Fibroblast of skin of back (primary cell): ENCODE results near the gene PCIF1. TPM values are rescaled to one million over a fixed set of nuclear protein-coding genes. Genes with fewer than 3 reads are reported as not detected.
"Not testable (repeated sequence)": the region's sequence is repeated elsewhere in the genome, so short reads cannot be mapped to it uniquely, and the experiment has no call there.

Experiments used
- DNase-seq: peaks from one replicate; pipeline ENCODE4 v3.0.0-alpha.2; 2013
- polyA plus RNA-seq, 2 experiments: library from polyadenylated mRNA; unstranded; fragments of 120-200 nt; gene quantifications; one replicate each; pipeline ENCODE4 v1.2.1, GENCODE V29; 2013; ENCODE audit not compliant: insufficient read length in 2 of 2

The PCIF1 gene
- polyA plus RNA-seq (2013, experiment 1 of 2; ENCODE audit: insufficient read length): 26.3 TPM
- 23.0 TPM for polyA plus RNA-seq (2013, experiment 2 of 2; ENCODE audit: insufficient read length)

DNA sequence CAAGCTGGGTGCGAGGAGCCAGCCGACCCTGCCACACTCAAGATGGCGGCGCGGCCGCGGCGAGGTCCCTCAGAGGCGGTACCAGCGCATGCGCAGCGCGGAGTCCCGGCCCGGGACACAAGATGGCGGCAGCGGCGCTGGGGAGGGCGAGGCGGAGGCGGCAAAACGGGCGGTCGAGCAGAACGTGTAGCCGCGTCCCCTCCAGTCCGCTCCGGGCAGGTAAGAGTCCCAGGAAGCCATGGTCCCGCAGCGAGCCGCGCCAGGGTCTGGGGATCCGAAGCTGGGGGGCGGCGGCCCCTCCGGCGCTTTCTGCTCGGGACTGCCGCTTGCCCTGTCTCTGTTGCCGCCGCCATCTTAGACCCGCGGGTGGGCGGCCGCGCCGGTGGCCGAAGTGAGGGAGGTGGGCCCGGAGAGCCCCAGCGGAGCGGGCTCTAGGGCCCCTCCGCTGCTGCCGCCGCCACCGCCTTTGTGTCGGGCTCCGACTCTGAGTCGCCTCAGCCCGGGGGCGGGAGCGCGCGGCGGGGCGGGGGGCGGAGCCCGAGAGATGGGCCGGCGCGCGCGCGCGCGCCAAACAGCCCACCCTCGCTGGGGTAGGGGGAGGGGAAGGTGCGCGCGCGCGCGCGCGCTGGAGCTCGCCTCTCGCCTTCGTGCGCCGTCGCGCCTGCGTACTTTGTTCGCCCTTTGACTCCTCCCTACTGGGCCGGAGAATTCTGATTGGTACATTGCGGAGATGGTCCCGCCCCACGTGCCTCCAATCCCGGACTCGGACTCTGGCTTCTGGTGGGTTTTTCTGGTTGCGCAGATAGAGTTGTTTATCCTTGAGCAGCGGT lies at the start of gene PCIF1:
PCIF1 (plus strand) TSS at position 98 of the 830 bp plus-strand sequence. CDS start 4,317 bp downstream, outside the sequence.
- DNase-seq: peak; percentile 95

DNA sequence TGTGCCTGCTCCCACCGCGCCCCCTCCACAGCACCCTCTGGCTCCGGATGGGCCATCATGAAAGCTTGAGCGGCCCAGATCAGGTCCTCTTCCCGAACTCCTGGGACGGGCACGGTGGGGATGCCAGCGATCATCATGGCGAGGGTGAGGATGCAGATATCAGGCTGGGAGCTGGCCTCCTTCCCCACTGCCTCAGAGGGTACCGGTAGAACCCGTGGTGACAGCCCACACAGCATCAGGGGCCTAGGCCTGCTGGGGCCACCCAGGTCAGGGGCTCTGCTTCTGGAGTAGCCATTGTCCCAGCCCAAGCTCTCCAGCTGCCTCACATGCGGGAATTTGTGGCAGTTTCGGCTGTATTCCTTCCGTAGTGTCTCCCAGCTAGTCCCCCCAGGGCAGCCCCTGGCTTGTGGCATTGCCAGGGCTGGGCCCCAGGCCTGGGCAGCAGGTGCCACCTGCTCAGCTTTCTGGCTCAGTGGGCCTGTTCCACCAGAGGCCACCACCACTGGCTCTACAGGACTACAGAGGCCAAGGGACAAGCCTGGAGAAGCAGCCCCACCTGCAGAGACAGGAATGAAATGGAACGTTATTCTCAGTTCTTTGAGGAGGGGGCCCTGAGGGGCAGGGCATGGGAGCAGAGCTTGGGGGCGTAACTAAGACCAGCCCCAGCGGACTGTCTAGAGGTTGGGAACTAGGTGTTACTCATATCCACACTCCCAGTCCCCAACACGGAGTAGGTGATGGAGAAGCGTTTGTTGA lies 47.7 kb upstream of the PCIF1 start:
- DNase-seq: no peak

DNA sequence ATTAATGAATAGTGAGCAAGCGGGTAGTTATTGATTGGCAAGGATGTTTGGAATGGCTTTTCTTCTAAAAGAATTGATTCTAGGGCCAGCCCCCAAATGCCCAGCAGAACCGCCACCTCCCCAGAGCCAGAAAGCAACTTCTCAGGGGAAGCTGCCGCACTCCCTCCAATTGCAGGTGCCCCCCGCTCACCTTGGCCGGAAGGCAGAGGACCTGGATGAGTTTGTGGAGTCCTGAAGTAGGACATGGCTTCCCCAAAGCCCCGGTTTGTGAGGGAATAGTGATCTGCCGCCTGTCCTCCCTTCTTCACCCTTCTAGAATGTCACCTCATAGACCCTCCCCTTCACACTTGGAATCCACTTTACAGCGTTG lies 47.2 kb upstream of the PCIF1 start, which contains the start of gene SPATA25:
SPATA25 (minus strand) TSS at position 277 of the 370 bp plus-strand sequence; CDS start at position 245, 32 bp downstream.
- no peak for DNase-seq

DNA sequence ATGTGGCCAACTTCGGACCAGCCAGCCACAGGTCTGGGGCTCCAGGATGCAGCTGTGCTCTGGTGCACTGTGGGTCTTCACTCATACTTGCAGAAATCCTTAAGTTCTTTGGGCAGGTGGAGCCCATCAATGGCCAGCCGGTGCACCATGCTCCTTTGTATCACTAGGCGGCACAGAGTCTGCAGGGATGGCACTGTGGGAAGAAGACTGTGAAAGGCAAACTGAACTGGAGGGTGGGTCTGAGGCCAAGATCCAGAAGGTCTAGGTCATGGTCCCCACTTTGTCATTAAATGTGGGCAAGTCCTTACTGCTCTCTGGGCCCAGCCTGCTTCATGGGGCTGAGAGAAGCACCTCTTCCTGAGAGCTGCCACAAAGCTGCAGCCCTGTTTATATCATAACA lies 45.8 kb upstream of the PCIF1 start:
- DNase-seq: no peak

DNA sequence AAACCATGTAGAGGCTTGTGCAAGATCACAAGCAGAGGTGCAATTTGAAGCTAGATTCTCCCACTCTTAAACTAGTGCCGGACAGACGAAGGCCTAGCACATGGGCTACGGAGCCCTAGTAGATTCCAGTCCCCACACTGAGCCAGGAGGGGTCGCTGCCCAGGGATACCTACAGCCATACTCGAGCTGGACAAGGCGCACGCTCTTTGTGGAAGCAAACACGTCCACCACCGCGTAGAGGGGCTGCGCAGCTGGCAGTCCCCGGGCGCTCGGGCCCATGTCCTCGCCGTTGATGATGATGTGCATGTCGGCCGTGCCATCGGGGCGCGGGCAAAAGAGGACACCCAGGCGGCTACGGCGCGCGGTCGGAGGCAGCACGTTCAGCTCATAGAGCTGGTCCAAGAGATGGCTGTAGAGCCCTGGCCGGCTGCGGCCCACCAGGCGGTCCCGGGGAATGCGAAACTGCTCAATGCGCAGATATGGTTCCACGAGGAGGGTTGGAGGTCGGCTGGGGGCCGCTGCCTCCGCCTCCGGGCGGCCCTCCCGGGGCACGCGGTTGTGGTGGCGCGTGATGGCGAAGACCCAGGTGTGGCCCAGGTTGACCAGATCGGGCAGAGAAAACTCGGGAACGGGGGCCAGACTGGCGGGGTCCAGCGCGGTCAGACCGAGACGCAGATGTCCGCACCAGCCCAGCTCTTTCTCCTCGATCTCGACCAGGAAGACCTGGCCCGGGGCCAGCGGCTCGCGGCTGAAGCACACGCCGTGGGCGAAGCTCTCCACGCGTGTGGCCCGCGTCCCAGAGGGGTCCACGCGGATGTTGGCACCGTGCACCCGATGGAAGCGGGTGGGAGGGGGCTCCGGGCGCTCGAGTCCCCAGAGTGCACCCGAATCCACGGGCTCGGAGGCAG lies 44.2 kb upstream of the PCIF1 start:
- peak; percentile 80 for DNase-seq

DNA sequence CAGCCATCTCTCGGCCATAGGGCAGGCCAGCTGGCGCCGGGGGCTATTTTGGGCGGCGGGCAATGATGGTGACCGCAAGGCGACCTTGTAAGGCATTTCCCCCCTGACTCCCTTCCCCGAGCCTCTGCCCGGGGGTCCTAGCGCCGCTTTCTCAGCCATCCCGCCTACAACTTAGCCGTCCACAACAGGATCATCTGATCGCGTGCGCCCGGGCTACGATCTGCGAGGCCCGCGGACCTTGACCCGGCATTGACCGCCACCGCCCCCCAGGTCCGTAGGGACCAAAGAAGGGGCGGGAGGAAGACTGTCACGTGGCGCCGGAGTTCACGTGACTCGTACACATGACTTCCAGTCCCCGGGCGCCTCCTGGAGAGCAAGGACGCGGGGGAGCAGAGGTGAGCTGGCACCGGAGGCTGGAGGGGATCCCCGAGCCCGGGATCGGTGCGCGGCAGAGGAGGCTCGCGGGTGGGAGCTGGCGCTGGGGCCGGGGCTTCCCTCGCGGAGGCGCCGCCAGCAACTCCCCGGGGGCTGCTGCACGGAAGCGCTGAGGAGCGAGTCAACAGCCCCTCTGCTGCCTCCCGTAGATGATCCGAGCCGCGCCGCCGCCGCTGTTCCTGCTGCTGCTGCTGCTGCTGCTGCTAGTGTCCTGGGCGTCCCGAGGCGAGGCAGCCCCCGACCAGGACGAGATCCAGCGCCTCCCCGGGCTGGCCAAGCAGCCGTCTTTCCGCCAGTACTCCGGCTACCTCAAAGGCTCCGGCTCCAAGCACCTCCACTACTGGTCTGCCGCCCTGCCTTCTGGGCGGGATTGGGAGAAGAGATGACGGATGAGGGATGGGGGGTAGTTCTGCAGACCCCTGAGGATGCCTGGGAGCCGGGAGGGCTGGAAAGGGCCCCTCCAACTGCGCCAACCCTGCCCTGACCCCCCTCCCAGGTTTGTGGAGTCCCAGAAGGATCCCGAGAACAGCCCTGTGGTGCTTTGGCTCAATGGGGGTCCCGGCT lies 43.2 kb upstream of the PCIF1 start, which contains the start of the genes CTSA and NEURL2:
CTSA (plus strand) TSS at position 351 of the 999 bp plus-strand sequence; CDS start at position 585, 234 bp downstream.
NEURL2 (minus strand) TSS at position 224 of the 999 bp plus-strand sequence; CDS start at position 7, 217 bp downstream.
- DNase-seq: peak; percentile 92

DNA sequence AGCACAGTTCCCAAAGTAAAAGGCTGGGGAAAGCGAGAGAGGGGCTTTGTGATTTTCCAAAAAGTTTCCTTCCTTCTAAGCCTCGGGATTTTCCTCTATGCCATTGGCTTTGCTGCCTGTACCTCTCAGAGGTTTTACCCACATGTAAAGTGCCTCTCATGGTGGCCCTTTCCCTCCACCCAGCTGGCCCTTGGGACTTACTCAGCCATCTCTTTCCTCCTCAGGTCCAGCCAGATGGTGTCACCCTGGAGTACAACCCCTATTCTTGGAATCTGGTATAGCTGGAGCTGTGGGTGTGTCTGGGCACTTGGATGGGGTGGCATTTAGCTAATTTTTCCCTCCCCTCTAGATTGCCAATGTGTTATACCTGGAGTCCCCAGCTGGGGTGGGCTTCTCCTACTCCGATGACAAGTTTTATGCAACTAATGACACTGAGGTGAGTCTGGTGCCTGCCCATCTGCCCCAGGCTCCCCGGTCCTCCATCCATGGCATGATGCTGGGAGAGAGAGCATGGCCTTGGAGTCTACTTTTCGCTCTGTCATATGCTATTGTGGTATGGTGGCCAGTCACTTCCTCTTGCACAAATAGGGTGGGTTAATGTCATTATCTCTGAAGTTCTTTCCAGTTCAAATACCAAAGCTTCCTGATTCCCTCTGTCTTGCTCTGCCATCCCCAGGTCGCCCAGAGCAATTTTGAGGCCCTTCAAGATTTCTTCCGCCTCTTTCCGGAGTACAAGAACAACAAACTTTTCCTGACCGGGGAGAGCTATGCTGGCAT lies 42.2 kb upstream of the PCIF1 start:
- peak; percentile 40 for DNase-seq

DNA sequence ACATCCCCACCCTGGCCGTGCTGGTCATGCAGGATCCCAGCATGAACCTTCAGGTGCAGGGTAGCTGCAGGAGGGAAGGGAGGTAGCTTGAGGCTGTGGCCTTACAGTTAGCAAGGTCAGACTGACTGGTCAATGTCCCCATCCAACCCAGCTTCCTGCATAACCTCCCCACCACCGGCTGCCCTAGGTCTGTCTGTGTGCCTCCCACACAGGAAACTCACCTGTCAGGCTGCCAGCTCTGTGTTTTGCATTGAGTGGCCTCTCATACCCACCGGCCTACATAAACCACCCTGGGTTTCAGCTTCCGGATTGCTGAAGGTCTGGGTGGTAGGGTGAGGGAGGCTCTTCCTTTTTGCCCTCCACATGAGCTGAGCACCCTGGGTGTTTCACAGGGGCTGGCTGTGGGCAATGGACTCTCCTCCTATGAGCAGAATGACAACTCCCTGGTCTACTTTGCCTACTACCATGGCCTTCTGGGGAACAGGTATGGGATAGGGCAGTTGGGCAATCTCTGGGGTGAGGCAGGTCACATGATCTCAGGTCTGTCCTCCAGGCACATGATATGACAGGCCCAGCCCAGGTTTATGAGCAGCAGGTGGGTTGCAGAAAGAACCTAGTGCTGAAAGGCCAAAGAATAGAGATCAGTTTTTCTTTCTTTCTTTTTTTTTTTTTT lies 41.5 kb upstream of the PCIF1 start:
- no peak for DNase-seq

DNA sequence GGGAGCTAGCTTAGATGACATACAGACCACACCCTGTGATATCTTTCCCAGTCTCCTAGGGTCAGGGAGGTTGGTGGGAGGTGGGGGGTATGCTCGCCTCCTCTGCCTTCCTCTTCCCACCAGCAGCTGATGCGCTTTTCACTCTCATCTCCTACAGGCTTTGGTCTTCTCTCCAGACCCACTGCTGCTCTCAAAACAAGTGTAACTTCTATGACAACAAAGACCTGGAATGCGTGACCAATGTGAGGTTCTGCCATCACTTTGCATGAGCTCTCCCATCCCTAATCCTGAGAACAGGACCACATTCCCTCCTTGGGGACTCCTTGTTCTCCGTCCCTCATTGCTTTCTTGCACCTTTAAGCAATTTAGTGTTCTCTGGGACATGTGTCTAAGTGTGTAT lies 40.7 kb upstream of the PCIF1 start:
- no peak for DNase-seq

DNA sequence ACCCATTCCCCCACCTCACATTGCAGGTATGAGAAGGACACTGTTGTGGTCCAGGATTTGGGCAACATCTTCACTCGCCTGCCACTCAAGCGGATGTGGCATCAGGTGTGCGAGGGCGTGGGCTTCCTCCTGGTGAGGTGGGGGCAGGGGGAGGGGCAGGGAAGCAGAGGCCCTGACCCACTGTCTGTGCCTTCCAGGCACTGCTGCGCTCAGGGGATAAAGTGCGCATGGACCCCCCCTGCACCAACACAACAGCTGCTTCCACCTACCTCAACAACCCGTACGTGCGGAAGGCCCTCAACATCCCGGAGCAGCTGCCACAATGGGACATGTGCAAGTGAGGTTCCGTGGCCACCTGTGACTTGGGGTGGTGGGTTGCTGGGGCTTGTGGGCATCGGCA lies 39.7 kb upstream of the PCIF1 start:
- no peak for DNase-seq

DNA sequence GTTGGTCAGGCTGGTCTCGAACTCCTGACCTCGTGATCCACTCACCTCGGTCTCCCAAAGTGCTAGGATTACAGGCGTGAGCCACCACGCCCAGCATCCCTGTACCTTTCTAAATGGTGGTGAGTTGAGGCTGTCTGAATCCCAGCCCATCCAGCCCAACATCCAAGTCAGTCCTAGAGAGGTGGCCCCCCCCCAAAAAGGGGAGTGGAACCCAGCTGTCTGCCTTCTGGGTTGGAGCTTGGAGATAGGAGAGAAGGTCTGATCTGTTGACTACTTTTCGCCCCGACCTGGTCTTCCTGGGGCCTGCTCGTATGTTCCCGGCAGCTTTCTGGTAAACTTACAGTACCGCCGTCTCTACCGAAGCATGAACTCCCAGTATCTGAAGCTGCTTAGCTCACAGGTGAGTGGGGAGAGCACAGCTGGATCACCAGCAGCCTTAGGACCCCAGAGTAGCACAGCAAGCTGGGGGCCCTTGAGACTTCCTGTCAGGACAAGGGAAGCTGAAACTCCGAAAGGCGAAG lies 37.8 kb upstream of the PCIF1 start:
- DNase-seq: no peak

DNA sequence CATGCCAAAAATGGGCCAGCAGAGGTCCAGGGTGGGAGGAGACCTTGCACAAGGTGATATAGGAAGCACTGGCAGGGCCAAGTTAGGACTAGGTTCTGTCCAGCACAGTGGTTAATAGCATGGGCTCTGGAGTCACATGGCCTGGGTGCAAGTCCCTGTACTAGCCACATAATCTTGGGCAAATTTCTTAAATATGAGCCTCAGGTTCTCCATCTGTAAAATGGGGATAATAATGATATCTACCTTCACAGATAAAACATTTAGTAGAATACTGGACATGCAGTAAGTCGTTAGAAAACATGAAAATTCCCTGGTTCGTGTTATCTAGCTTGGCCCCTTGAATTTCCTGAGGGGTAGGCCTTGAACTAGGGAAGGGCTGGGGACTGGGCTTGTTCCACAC lies 37.2 kb upstream of the PCIF1 start:
- no peak for DNase-seq

DNA sequence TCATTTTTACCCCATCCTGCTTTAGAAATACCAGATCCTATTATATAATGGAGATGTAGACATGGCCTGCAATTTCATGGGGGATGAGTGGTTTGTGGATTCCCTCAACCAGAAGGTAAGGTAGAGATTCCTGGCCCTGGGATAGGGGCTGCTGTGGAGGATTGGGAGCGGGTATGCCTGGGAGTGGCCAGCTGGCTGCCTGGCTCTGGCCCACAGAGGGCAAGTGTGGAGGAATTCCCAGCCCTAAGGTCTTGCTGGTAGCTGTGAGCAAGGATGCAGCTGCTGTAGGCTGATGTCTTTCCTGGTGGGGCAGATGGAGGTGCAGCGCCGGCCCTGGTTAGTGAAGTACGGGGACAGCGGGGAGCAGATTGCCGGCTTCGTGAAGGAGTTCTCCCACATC lies 36.8 kb upstream of the PCIF1 start:
- DNase-seq: no peak

DNA sequence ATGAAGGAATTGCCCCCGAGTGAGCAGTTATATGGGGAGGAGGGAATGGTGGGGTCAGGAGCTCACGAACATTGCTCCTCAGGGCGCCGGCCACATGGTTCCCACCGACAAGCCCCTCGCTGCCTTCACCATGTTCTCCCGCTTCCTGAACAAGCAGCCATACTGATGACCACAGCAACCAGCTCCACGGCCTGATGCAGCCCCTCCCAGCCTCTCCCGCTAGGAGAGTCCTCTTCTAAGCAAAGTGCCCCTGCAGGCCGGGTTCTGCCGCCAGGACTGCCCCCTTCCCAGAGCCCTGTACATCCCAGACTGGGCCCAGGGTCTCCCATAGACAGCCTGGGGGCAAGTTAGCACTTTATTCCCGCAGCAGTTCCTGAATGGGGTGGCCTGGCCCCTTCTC lies 36.2 kb upstream of the PCIF1 start:
- no peak for DNase-seq

DNA sequence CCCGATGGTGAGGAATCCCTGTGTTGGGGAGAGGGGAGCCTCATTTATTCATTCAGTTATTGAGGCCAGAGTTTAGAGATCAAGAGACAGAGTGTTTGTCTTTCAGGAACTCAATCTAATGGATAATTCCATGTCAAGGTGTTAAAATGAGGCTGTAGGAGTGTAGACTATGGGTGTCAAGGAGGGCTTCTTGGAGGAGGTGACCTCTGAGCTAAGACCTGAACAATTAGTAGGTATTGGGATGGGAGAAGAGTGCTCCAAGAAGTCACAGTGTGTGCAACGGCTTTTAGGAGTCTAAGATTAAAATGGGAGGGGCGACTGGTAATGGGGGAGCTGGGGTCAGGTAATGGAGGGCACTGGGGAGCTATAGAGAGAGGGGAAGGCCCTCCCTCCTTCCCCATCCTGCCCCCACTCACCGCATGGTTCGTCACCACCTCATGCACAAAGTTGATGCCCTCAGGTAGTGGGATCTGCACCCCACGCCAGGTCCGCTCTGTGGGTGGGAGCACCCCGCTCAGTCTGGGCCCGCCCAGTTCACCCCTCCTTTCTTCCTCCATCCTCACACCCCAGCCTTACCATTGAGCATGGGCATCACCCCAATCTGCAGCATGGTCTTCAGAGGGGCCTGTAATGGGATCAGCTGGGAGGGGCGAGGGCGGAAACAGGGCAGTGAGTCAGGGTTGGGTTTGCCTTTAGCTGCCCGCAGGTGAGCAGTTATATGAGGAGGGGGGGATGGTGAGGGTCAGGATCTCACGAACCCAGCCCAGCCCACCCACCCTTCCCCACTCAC lies 35.2 kb upstream of the PCIF1 start:
- DNase-seq: no peak

DNA sequence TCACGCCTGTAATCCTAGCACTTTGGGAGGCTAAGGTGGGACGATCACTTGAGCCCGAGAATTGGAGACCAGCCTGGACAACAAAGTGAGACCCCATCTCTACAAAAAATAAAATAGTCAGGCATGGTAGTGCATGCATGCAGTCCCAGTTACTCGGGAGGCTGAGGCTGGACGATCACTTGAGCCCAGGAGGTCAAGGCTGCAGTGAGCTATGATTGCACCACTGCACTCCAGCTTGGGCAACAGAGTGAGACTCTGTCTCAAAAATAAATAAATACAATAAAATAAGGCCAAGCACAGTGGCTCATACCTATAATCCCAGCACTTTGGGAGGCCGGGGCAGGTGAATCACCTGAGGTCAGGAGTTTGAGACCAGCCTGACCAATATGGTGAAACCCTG lies 33.2 kb upstream of the PCIF1 start:
- not testable (repeated sequence) for DNase-seq

DNA sequence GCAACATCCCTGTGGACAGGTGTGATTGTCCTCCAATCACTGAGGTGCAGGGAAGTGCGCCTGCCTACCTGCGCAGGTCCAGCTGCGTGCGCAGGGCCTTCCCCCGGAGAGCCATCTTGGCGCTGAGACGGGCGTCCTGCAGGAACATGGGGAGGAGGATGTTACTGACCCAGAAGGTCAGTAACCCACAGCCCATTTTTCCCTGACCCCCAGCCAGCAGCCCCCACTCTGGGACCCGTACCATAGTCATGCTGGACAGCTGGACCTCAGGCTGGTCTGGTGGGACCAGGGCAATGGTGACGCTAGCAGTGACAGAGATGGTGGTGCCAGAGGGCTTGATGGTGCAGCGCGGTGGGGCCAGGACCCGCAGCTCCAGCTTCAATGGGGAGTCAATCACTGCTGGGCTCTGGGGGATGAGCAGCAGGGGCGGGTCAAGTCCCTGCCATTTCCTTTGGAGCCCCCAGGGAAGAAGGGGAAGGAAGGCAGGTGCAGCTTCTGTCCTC lies 32.2 kb upstream of the PCIF1 start:
- no peak for DNase-seq
